HG03064 (cell line): Measurements from ENCODE around the gene FOXN3.
"Not testable (repeated sequence)": the region's sequence is repeated elsewhere in the genome, so short reads cannot be mapped to it uniquely, and the experiment has no call there.

Source experiments
- ATAC-seq: cut with Tn5 transposase; IDR thresholded peaks from one replicate; pipeline ENCODE4 v1.9.1; 2021; ENCODE audit warnings: low read depth; ENCODE audit not compliant: unreplicated experiment

FOXN3 gene

DNA sequence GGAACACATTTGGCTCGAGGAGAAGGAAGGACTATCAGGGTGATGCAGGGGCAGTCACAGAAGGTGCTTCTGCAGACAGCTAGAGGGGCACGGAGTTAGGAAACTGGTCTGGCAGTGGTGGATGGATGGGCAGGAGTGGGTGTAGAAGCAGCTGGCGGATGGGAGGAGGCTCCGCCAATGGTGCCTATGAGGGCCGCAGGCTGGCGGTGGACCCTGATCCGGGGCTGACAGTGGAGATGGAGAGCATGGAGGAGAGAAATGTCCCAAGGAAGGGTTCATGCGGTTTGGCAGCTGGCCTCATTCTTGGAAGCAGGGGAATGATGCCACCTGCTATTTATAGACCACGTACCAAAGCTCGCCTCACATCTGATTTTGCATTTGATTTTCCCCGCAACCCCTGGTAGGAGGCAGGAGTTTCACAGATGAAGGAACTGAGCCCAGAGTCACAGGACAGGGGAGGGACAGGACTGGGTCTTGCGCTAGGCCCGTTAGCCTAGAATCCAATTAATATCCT, 237.1 kb downstream of the FOXN3 start:
- no peak for ATAC-seq

DNA sequence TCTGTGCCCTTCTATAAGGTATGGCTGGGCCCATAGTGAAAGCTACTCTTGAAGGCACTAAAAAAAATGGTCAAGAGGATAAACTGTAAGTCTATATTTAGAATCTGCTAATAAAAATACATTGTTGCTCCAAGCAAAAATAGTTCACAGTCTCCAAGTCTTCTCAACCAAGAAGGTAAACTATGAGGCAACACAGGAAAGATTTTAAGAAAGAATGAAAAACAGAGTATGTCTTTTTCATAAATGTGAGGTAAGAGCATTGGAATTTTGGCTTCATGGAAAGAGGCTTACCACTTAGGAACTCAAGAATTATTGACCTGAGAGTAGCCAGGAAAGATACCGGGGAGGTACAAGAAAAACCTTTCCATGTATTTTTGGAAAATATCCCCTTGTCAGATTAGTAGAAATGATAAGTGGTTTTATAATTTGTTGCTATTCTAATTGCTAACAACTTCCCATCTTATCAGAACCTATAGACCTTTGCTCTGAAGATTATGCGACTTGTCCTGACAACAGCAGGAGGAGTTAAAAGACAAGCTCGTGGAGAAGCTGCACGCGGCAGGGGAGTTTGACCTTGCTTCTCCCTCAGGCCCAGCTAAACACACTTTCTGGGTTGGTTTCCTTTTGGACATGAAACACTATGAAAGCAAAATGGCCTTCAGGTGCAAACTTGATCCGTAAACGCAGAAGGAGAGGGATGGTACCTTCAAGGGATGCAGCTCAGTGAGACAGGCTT, 238.1 kb downstream of the FOXN3 start:
- no peak for ATAC-seq

DNA sequence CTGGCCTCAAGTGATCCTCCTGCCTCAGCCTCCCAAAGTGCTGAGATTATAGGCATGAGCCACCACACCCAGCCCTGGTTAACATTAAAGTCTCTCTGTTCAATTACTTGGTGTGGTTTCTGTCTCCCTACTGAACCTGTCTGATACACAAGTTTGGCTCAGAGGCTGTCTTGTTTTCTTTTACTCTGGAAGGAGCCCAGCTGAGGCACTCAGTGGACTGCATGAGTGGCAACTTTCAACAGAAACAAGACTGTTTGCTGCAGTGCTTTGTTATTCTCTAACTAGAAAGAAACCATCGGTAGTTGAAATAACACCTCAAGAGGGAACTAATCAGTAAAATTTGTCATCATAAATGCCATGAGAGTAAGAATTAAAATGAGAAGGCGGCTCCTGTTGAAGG, 238.7 kb downstream of the FOXN3 start:
- no peak for ATAC-seq

DNA sequence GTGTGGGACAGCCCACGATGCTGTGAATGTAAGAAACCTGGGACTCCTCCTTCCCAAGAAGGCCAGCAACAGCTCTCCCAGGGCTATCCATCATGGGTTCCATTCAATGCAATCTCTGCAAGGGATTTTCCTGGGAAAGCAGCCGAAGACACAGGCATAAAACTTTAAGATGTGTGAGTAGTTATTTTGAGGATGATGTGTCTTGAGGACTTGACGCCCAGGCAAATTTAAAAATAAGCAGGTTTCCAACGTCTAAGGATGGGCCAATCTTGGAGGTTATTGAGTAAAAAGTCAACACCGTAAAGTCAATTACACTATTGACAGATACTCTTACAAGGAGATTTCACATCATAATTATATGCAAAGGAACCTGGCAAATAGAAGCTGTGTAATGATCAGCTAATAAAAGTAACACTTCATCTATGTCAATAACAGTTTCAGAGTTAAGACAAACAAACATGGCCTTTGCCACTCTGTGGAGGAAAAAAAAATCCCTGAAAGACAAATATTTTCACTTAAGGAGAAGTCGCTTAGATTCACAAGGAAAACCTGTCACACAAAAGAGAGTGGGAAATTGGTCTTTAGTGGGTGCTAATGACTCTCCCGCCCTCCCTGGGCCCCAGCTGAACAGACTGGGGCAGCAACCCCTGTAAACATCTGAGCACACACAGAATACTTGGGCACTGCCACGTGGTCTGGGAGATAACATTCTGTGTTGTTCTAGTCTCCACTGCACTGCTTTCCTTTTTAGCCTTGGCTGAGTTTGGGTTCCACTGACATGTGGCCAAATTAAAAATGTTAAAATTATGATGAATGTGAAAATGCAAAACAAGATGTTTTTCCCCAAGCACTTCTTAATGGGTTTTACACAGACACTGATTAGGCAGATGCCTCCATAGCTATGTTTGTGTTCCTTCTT, 240.9 kb downstream of the FOXN3 start:
- no peak for ATAC-seq

DNA sequence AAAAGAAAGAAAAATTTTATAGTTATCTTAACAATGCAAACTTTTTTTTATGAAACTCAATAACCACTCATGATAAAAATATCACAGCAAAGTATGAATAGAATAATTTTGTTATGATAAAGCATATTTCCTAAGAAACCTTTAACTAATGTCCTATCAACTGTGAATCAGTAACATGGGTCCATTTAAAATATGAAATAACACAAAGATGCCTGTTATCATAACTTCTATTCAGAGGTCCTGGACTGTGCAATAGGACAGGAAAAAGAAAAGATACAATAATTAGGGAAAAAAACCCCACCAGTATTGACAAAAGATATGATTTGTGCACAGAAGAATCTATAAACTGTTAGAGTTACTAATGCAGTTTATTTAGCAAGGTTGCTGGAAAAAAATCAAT, 245.4 kb downstream of the FOXN3 start:
- no peak for ATAC-seq

DNA sequence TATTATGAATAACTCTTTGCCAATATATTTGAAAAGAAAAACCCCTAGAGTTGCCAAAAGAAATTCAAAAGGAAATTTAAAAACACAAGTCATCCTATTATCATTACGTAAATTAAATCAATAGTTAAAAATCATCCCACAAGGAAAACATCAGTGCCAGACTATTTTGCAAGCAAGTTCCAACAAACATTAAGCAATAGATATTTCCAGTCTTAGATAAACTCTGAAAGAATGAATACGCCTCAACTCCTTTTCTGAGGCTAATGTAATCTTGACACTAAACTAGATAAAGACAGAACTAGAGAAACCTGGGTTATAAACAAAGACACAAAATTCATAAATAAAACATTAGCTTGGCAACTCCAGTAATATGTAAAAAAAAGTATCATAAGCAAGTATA, 245.9 kb downstream of the FOXN3 start:
- ATAC-seq: no peak

DNA sequence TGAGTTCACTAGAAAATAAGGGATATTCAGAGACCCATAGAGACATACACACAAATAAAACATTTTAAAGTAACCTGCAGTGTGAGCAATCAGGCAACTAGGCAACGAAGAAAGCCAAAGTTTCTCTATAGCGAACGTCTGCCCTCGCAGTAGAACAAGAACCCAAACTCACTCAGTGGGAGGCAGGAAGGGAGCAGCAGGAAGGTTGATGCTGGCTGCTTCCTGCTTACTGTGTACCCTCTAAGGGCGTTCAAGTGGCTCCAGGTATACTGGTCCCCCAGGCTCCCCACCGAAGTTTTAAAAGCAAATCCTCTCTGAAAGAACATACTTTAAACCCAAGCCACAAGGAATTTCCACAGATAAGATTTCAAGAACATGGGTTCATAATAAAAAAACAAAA, 249.3 kb downstream of the FOXN3 start:
- ATAC-seq: no peak

DNA sequence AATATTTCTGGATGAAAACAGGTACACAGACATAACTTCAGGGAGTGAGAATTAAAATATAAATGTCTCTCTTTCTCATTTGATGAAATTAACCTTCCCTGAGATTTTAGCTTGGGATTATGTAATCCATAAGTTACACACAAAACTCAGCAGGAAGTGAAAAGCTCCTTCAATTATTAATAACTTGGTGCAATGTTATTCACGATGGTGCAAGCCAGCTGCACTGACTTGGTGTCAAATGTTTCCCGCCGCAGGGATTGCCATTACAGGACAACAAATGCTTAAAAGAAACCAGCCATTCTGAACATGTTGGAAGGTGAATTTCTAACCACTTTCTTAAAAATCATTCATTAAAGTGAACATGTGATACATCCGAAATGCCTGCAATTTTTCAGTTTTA, 250.4 kb downstream of the FOXN3 start:
- no peak for ATAC-seq

DNA sequence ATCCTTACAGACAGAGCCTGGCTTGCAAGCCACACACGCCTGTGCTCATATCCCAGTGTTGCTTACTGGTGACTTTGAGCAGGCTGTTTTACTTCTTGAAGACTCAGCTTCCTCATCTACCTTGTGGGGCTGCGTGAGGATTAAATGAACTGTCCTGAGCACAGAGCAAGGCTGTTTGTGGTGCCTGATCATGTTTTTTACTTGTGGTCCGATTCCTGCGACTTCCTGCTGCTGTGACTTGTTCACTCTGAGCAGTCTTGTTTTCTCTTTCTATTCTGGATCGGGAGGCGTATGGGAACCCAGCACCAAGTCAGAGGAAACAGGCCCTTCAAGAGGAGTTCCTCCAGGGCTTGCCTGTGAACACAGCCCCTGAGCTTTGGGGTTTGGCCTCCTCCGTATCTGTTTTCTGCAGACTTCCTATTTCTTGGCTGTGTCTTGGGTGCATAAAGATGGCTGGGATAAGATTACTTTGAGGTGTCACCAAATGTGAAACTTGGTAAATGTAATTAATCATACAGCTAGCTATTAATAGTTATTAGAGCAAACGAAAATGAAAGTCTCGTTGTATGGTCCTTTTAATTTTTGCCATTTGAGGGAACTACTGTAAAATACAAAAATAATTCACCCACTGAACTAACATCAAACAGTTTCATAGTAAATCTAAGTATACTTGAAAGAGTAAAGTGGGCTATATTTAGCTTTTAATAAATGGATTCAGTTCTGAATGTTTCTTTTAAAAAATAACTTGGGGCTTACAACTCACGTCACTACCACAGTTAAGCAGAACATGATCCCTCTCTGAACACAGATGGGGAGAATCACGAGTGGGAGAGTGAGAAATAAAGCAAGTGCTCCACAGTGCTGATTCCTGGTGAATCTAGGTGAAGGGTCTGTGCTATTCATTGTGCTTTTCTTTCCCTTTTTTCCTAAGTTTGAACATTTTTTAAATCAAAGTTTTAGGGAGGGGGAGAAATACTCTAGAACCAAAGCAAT, 251.5 kb downstream of the FOXN3 start:
- ATAC-seq: peak; percentile 58

DNA sequence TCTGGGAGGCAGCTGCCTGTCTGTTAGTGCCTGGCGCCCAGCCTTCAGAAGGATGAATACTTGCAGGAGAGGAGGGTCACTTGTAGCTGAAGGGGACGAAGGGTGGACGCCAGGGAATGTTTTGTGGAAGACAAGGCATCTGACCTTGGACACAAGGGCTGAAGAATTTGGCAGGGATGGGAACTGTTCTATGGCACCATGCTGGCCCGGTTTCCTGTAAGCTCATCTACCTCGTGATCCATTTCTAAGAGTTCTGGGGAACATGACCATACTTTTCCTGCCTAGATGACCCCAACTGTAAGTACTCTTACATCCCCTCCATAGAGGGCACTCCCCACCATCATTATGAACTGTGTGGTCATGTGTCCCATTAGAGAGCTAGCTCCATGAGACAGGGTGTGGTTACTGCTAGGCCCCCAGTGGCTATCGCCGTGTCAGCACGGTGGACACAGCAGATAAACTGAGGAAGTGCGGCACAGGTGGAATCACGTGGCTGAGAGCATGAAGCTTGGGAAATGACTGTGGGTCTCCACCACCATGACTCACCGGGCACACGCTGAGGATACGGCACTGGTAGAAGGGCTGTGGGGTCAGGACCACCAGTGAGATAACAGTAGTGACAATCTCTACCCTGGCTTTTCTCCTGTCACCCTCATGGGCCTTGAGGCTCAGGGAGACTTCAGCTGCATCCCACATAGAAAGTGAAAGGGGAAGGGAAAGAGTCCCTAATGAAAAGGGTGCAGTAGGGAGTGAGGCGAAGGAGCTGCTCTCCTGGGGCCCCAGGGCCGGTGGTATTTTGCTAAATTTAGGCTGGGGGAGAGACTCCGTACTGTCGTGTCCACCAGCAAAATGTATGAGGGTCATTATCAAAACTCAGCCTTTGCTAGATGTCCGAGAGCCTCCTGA, 252.6 kb downstream of the FOXN3 start:
- peak; percentile 31 for ATAC-seq

DNA sequence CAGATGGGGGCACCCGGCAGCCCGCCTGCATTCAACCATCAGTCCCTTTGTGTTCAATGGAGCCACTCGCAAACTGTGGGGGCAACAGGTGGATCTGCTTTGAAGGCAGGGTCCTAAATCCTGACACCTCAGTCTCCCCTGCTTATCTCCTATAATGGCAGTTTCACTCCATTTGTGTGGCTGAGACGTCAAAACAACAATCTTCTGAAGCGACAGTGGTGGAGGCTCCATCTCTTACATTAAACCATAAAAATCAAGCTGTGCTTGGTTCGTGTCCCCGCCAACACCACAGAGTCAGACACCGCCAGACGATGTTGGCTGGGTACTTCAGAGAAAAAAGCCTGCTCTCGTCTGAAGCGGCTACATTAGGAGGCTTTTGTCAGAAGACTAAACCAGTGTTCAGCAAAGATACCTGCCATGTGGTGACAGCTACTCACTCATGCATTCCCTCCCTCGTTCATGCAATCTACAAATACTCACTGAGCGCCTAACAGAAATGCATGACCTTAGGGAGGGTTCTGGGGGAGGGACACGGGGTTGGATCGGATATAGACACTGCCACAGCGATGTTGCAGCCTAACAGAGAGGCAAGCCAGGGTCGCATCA, 253.9 kb downstream of the FOXN3 start:
- ATAC-seq: no peak

DNA sequence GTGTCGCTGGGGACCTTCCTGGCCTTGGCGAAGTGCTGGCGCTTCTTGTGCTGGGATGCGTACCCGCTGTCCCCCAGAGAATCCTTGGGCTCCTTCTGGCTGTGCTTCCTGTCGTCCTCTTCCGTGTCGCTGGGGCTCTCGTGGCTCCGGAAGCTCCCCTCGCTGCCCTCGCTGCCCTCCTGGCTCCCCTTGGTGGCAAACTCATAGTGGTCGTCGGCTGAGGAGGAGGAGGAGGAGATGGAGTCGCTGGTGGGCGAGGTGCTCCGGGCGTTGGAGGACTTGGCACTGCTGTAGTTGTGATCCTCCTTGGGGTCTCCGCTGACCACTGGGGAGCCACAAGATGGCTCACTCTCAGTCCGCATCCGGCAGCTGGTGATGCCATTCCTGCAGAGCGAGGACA, 254.4 kb downstream of the FOXN3 start:
- no peak for ATAC-seq

DNA sequence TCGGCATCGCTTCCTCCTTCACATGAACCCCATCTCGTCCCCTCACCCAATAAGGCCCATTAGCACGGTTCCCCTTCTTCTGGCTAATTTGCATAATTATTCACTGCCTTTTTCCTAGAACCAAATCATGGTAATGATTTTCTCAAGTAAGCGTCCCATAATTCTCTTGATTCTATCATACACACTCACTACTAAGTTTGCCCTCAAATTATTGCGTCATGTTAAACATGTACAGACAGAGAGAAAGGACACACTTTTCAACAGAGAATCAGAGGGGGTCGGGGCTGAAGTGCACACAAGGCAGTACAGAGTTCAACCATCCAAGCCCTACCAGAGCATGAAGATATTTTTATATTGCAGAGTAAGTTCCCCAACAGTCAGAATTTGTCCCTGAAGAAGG, 256.6 kb downstream of the FOXN3 start:
- no peak for ATAC-seq

DNA sequence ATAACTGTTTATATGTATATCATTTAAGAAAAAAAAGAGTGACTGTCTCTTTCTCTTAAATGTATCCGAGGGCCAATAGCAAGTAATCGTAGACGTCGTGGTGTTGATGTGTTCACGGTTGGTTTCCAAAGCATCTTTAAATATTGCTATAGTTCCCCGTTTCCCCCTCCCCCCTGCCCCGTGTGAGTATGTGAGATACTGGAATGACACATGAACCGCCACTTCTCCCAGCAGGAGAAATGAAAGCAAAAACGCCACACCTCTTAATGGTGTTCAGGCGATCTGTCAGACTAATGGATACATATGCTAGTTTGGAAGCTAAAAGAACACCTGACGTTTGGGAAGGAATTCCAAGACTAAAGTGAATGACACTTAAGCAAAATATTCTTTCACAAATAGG, 258.3 kb downstream of the FOXN3 start:
- ATAC-seq: no peak

DNA sequence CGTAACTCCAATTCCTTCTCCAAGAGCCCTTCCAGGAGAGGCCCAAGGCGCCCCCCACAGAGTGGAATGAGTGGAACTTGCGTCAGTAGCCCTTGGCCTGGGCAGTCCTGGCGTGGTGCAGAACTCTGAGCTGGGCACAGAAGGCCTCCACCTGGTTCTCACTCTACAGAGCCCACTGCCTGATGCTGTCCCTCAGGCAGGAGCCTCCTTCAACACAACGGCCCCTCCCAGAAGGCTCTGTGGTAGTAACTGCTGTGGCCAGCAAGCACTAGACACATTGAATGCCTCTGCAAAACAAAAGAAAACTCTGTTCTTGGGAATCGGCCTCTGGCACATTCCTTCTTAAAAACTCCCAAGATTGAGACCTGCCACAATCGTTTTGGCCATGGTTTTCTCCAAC, 258.9 kb downstream of the FOXN3 start:
- not testable (repeated sequence) for ATAC-seq

DNA sequence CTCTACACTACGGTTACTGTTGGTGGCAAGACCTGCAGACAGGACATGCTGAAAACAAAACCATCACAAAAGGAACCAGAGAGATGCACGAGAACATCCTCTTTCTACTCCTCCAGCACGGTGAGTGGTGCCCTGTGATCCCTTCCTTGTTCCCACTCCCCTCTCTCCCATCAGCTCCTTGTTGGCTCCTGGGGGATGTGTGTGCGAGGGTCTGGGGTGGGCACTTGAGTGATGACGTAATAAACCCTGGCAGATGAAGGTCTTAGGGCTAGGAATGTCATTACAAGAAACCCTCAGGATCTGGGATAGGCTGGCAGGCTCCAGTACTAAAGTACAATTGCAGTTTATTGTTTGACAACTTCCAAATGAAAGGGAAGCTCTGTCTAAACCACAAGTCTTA, 261.5 kb downstream of the FOXN3 start:
- no peak for ATAC-seq

DNA sequence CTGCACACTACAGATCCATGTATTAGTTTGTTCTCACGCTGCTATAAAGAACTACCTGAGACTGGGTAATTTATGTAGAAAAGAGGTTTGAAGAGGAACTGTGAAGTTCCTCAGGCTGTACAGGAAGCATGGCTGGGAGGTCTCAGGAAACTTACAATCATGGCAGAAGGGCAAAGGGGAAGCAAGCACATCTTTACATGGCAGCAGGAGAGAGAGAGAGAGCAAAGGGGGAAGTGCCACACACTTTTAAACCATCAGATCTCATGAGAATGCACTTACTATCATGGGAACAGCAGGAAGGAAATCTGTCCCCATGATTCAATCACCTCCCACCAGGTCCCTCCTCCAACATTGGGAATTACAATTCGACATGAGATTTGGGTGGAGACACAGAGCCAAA, 265.3 kb downstream of the FOXN3 start:
- ATAC-seq: not testable (repeated sequence)

DNA sequence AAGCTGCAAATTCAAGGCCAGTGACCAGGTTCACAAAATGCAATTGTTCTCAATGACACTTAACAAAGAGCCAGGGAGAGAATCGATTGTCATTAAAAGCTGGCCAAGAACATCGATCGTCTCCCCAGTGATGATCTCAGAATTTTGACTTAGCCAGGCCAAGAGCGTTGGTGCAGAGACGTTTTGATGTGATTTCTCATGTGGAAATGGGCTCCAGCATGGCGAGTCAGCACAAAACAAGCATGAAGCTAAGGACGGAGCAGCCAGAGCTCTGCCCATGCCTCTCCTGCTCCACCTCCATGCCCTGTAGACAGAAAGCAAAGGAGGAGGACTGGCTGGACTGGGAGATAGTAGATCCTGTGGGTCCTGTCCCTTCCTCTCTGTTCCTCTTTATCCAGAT, 270.8 kb downstream of the FOXN3 start:
- no peak for ATAC-seq

DNA sequence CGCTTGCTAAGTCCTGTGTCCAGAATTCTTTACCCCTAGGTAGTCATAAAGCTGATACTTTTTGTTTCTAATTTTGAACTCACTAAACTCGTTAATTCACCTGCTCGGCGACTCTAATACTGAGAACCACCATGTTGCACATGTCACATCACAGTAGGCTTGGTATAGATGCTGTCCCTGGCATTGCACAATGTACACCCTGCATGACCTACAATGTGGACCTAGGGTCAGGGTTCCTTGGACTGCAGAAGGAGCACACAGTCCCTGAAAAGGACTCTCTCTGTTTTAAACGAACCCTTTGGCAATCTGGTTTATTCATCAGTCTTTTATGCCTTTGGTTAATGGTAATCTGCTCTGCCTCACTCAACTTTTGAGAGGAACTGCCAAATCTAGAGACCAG, 272.4 kb downstream of the FOXN3 start:
- ATAC-seq: no peak
